GM18507 (cell line): ENCODE measurements around the gene CD99.
"Not testable (repeated sequence)": the region's sequence is repeated elsewhere in the genome, so short reads cannot be mapped to it uniquely, and the experiment has no call there.

Experiments
- DNase-seq: peaks from one replicate; pipeline ENCODE4 v3.0.0; 2011; ENCODE audit warnings: low read depth; ENCODE audit not compliant: insufficient read length; ENCODE audit errors: extremely low spot score
- FAIRE-seq: peaks from 2 replicates; lab custom pipeline; 2011; peaks lifted over from hg19 to GRCh38; lab: Jason Lieb, UNC

CD99 gene

DNA sequence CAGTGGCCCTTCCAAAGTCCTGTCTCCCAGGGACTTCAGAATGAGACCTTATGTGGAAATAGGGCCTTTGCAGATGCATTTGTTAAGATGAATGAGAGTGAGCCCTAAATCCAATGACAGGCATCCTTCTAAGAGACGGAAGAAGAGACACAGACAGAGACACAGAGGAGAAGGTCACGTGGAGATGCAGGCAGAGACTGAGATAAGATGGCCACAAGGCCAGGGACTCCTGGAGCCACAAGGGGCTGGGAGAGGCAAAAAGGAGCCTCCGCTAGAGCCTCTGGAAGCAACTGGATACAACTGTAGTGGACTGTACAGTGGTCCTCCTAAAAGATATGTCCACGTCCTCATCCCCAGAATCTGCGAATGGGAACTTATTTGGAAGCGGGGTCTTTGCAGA is 19.0 kb upstream of the CD99 start:
- DNase-seq (no peak), FAIRE-seq (no peak)

DNA sequence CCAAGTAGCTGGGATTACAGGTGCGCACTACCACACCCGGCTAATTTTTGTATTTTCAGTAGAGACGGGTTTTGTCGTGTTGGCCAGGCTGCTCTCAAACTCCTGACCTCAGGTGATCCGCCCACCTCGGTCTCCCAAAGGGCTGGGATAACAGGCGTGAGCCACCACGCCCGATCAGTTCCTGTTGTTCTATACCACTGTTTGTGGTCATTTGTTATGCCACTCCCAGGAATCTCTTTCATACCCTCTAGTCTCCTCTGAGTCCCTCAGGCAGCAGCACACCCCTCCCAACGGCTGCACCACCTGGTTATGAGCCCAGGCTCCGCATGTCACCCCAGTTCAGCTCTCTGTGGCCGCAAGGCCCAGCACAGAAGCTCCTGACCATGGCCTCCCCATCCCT is 17.5 kb upstream of the CD99 start:
- no peak for FAIRE-seq

DNA sequence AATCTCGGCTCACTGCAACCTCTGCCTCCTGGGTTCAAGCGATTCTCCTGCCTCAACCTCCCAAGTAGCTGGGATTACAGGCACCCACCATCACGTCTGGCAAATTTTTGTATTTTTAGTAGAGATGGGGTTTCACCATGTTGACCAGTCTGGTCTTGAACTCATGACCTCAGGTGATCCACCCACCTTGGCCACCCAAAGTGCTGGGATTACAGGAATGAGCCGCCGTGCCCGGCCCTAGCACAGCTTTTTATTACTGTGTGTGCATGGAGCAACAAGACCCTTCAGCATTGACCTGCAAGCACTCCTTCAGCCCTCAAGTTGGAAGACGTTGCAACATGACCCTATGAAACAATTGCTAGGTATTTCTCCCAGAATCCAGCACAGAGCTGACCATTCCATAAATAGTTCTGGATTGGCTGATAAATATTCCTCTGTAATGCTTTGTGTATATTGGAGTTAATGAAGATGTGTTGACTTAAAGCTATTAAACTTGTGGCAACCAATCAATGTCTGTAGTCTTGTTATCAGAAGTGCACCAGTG is 15.4 kb upstream of the CD99 start:
- FAIRE-seq, DNase-seq: not testable (repeated sequence)

More for the DNA sequence above, 17.5 kb upstream of the CD99 start:
- no peak for DNase-seq

DNA sequence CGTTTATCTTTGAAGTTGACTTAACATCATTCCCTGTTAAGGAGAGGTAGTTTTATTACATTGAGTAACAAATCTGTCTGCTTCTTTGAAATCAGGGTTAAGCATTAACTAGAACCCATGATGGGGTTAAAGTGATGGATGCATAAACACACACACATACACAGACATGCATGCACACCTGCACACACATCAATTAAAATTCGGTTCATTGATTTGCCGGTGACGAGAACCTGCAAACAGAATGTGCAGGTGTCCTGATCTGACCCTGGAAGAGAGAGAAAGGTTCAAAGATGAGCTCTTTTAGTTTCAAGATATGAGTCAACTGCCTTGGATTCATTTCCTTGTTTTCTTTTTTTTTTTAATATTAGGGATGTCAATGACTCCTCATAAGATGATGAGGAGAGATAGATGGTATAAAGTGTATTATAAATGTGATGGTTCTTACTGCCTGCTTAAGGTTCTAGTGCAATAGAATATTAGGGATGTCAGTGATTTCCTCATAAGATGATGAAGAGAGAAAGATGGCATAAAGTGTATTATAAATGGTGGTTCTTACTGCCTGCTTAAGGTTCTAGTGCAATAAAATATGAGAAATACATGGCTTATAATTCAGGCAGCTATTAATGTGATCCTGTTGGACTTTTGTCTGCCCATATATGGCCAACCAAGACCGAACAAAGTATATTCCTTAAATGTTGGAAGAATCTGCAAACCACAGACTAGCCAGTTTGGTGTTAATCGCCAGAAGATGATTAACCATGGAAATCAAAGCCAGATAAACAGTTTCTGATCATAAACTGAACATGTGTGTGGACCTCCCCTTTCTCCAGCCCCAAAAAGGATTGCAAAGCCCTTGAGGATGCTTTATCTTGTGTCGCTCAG is 14.1 kb upstream of the CD99 start:
- FAIRE-seq (no peak), DNase-seq (no peak)

DNA sequence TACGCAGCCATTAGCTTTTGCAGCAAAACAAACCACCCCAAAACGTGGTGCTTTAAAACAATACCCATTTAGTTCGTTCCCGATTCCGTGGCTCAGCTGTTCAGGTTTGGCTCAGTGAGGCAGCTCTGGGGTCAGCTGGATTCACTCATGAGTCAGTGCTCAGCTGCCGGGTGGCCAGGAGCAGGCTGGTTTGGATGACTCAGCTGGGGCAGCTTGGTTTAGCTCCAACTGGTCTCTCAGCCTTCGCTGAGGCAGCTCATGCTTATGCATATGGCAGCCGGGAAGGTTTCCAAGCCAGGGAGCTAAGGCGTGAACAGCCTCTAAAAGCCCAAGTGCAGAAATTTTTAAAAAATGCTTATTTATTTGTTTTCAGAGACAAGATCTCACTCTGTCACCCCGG is 13.3 kb upstream of the CD99 start:
- FAIRE-seq (no peak), DNase-seq (no peak)

DNA sequence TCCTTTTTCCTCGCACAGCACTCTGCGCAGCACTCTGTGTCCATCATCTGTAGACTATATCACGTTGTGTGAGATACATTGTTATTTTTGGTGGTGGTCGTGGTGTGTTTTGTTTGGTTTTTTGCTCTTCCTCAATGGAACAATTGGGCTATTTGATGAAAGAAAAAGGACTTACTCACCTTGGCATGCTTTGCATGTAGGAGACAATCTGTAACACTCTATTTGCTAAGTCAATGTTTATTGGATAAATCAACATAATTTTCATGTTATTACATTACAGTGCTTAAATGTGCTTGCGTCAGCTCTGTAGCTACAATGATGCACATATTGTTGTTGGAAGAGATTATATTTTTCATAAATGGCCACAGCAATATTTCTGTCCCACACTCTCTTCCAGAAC is 12.5 kb upstream of the CD99 start:
- no peak for DNase-seq
- no peak for FAIRE-seq

DNA sequence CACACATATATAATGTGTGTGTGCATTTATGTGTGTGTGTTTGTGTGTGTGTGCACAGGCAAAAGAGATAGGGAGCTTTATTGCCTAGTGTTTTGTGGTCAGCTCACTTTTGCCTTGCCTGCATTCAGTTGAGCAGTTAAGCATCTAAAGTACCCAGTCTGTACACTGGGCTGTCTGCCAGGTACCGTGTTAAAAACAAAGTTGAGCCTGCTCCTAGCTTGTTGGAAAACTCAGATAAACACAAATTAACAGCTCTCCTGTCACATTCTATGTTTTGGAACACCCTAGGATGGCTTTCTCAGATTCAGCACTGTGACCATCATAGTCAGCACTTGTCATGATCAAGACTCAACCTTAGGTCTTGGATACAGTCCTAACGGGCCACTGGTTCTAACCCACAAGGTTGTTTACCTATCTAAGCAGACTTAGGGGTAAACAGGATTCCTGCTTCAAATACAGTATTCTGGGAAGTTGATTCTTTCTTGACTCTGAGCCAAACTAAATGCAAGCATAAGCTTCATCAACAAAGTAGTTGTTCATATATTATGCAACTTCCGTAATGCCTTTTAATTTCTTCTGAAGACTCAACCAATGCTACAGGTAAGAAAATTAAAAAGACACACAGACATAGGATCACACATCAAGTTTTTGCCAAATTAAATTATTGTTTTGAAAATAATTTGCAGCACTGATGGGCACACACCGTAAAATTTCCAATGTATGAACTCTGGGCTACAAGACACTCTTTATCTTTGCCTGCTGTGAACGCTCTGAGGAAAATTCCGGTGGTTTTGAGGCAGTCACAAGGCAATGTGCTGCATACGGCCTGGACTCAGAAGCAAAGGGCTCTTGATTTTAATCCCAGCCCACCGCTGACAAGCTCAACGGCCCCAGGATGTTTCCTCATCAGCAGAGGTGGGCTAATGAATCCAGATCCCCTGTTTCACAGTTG is 11.3 kb upstream of the CD99 start:
- DNase-seq: no peak
- no peak for FAIRE-seq

DNA sequence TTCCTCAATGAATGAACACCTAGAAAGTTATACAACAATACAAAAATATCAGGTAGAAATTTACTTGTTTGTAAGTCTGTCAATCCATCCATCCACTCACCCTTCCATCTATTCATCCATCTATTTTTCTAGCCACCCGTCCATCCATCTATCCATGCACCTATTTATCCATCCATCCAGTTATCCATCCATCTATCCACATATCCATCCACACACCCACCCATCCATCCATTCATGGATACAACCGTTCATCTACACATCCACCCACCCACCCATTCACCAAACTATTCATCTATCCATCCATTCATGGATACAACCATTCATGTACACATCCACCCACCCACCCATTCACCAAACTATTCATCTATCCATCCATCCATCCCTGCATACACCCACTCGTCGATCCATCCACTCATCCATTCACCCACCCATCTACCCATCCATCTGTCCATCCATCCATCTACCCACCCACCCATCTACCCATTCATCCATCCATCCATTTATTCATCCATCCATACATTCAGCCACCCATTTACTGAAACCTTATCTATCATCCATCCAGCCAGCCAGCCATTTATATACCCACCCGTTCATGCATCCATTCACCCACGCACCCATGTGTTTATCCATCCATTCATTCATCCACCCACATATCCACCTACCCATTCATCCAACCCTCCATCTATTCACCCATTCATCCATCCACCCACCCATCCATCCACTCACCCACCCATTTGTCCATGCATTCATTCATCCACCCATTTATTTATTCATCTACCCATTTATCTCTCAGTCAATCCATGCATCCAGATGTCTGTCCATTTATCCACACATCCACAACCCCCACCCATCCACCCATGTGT is 10.4 kb upstream of the CD99 start:
- DNase-seq (no peak), FAIRE-seq (no peak)

DNA sequence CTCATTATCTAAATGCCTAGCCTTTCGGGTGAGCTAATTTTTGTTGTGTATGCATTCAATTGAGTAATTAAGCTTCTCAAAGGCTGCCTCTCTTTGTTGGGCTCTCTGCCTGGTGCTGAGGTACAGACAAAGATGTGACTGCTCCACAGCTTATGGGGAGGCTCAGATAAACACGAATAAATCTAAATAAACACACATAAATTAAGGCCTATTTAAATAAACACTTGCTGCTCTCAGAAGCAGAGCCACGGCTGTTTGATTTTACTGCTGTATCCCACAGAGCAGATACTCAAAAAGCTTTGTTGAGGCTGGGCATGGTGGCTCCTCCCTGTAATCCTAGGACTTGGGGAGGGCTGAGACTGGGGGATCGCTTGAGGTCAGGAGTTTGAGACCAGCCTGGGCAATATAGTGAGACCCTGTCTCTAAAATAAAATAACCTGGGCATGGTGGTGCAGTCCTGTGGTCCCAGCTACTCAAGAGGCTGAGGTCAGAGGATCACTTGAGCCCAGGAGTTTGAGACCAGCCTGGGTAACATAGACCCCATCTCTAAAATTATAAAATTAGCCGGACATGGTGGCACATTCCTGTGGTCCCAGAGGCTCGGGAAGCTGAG is 8.4 kb upstream of the CD99 start:
- DNase-seq (no peak), FAIRE-seq (no peak)

DNA sequence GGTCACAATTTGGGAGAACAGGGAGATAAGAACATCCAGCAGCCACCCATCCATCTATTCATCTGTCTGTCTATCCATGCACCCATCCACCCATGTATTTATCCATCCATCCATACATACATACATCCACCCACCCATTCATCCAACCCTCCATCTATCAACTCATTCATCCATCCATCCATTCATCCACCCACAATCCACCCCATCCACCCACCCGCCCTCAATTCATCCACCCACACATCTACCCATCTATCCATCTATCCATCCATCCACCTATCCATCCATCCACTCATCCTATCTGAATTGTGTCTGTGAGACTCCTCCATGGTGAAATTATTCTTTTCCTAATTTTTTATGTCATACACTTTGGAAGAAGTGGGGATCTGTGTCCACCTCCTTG is 6.8 kb upstream of the CD99 start:
- FAIRE-seq (no peak), DNase-seq (no peak)

DNA sequence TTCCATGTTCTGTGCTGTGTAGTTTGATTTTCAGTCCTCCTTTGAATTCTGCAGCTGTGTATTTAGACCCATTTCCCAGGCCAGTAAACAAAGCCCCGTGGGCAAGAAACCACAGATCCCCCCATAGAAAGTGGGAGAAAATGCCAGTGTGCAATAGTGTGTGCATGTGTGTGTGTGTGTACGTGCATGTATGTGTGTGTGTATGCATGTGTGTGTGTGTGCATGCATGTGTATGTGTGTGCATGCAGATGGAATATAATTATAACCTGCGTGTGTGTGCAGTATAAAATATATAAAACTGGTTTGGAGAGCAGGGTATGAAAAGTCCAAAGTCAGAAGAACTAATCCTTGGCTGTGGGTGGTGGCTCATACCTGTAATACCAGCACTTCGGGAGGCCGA is 5.2 kb upstream of the CD99 start:
- FAIRE-seq (no peak), DNase-seq (no peak)

DNA sequence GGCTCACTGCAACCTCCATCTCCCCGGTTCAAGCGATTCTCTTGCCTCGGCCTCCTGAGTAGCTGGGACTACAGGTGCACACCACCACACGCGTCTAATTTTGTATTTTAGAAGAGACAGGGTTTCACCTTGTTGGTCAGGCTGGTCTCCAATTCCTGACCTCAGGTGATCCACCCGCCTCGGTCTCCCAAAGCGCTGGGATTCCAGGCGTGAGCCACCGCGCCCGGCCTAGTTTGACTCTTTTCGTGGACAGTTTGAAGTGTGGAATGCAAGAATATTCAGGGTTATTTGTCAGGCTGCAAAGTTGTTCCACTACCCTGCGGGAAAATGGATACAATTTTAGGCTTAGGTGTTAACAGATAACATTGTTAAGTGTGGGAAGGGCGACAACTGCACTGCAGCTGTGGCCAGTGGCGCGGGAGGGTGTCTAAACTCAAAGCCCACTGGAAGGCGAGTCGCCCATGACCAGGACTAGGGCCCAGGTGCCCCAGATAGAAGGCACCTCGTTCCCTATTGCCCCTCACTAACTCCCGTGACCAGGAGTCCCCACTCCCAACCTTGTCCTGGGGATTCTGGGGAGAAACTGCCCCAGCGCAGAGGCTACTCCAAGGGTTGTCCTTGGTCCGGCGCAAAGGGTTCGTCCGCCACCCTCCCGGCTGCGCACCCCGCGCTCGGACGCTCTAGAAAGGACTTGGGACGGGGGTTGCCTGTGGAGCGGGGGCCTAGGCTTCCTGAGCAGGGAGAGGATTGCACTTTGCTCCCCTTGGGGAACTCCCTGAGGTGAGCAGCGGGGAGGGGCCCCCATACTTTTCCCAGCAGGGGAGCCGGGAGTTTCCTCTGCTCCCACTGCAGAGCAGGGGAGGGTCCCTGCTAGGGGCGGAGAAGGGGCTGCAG is 1.1 kb upstream of the CD99 start:
- no peak for FAIRE-seq
- DNase-seq: no peak

DNA sequence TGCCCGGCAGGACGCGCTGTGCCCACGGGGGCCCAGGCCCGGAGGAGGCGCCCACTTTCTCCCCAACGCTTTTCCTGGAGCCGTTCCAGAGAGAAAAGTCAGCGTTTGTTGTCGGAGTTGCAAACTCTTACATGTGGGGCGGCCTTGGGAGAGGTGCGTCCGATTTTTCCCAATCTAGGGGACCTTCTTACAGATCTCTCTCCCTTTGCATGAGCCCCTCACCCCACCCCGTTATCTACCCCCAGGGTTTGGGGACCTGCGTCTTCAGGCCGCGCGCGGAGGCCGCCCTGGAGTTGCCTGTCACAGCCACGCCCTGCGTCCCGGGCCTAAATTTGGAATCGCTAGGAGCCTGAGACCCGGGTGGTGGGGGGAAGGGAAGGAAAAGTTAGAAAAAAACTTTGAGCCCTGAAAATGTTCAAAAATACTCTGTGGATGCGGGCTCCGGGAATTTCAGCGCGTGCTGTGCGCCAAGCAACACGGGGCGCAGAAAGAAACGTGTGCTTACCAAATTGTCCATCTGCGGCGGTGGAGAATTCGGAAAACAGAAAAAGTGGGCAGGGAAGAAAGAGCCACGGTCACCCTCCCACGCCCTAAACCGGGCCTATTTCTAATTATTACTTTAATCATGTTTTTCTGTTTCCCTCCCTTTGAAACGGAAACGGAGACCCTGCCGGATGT is 587 bp downstream of the CD99 start:
- FAIRE-seq (no peak), DNase-seq (no peak)

DNA sequence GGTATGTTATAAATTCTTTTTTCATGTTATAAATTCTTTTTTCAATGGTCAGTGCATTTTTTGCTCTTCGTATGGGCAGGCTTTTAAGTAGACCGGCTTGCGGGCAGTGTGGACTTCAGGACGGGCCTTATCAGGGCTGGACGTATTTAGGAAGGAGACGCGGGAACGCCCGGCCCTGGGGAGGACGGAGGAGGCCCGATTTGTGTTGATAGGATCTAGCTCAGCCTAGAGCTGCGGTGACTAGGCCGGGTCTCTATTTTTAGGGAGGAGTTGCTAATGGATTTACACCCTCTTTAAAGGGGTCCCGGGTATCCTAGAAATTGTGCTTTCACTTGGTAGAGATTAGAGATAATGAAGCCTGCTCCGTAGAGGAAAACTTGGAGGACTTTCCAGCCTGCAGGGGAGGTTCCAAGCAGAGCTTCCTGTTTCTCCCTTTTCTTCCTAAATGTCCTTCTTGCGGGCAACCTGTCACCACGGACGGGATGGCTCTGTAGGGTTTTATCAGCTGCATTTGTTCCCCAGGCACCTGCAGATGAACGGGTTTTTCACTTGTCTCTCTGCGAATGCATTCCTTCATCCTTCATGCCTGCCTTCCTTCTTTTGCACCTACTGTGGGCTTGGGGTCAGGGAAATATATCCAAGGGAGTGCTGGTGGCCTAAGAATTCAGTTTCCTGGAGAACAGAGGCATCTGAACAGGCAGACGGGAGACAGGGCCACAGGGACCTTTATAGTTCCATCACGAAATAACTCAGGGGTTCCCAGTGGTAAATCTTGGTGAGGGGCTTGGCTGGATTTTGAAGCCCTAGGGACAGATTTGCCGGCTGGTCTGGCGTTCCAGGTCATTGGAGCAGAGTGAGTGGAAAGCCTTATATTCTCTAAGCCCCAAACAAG is 1.4 kb downstream of the CD99 start:
- FAIRE-seq: no peak
- DNase-seq: no peak

DNA sequence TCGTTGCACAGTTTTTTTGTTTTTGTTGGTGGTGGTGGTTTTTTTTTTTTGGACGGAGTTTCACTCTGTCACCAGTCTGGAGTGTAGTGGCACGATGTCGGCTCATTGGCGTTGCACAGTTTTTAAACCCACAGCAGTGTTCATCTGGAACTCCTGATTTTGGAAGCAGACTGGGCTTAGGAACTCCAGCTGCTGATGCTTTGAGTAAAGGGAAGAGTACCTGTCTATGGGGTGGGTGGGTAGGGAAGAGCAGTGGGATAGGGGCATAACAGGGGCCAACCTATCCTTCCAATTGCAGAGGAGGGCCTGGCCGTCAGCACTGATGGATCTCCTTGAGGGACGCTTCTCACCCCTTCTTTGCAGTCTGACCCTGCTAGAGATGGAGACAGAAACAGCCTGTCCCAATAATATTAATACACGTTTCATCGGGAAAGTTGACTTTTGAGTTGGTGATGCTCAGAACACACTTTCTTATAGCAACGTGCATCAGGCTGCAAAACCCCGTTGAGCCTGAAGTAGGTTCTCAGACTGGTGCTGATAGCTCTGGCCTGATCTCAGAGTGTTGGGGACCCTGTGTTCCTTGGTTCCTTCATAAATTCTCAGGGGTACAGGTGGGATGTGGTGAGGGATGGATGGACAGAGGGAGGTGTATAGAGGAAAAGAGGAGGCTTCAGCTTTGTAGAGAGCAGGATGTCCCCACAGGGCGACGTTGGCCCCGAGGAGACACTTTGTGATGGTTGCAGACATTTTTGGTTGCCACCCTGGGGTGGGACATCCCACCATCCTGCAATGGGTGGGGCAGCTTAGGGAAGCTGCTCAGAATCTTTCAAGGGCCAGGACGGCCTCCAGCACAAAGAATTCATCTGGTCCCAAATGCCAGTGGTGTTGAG is 2.3 kb downstream of the CD99 start:
- no peak for DNase-seq
- FAIRE-seq: no peak

DNA sequence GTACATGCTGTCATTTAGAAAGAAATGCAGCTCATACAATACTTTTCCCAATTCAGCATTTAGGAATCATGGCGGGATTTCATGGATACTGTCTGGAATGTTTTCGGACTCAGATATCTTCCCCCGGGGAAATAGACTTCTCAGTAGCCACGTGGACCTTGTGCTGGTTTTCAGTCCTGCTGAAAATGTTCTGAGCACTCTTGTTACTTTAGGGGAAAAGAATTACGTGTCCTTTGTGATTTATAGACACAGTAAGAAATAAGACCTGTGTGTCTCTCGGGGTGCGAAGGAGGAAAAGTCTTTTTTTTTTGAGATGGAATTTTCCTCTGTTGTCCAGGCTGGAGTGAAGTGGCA is 3.8 kb downstream of the CD99 start:
- no peak for DNase-seq
- FAIRE-seq: no peak
